GM23248 (cell line): ENCODE measurements around the gene TWF2. TPM values are rescaled to one million over a fixed set of nuclear protein-coding genes. Genes with fewer than 3 reads are reported as not detected.

ENCODE experiments used
- DNase-seq: peaks from one replicate; pipeline ENCODE4 v3.0.0-alpha.2; 2015
- H2AFZ ChIP-seq: fragments of 200-600 bp; sonication (generic); 2 replicates; pipeline ENCODE4 v1.6.1; 2016; ENCODE audit warnings: antibody characterized with exemption
- H3F3A ChIP-seq: fragments of 200-600 bp; sonication (generic); 2 replicates; pipeline ENCODE4 v1.6.1; 2016; ENCODE audit warnings: mild to moderate bottlenecking, antibody characterized with exemption, mixed run types; ENCODE audit not compliant: insufficient read depth
- H3K27ac ChIP-seq: fragments of 200-600 bp; sonication (generic); 2 replicates; pipeline ENCODE4 v1.5.1; 2016; ENCODE audit warnings: mild to moderate bottlenecking
- H3K27me3 ChIP-seq: fragments of 200-600 bp; sonication (generic); replicated peaks from 2 replicates; pipeline ENCODE4 v1.6.1; 2016; ENCODE audit warnings: mild to moderate bottlenecking; ENCODE audit not compliant: insufficient read depth
- H3K36me3 ChIP-seq: fragments of 200-600 bp; sonication (generic); 2 replicates; pipeline ENCODE4 v1.6.1; 2016; ENCODE audit warnings: low read depth, mild to moderate bottlenecking
- H3K4me1 ChIP-seq: fragments of 200-600 bp; sonication (generic); 2 replicates; pipeline ENCODE4 v1.6.1; 2016; ENCODE audit warnings: mild to moderate bottlenecking; ENCODE audit not compliant: insufficient read depth
- H3K4me2 ChIP-seq: fragments of 200-600 bp; sonication (generic); one replicate; pipeline ENCODE4 v1.6.1; 2016; ENCODE audit warnings: mild to moderate bottlenecking; ENCODE audit not compliant: unreplicated experiment
- H3K4me3 ChIP-seq: fragments of 200-600 bp; sonication (generic); 2 replicates; pipeline ENCODE4 v1.5.1; 2016; ENCODE audit warnings: mild to moderate bottlenecking
- H3K79me2 ChIP-seq: fragments of 200-600 bp; sonication (generic); 2 replicates; pipeline ENCODE4 v1.6.1; 2016; ENCODE audit warnings: mild to moderate bottlenecking; ENCODE audit not compliant: insufficient read depth
- H3K9ac ChIP-seq: fragments of 200-600 bp; sonication (generic); 2 replicates; pipeline ENCODE4 v1.6.1; 2016; ENCODE audit warnings: mild to moderate bottlenecking
- H3K9me2 ChIP-seq: fragments of 200-600 bp; sonication (generic); 2 replicates; pipeline ENCODE4 v1.6.1; 2016; ENCODE audit warnings: mixed run types, mild to moderate bottlenecking, moderate library complexity; ENCODE audit not compliant: insufficient read depth
- H3K9me3 ChIP-seq: fragments of 200-600 bp; sonication (generic); one replicate; pipeline ENCODE4 v1.6.1; 2017; ENCODE audit warnings: low read depth
- H4K20me1 ChIP-seq: fragments of 200-600 bp; sonication (generic); 2 replicates; pipeline ENCODE4 v1.6.0; 2016; ENCODE audit not compliant: insufficient read depth
- EZH2 ChIP-seq: fragments of 200-600 bp; sonication (generic); IDR thresholded peaks from 2 replicates; pipeline ENCODE4 v1.6.1; 2018; ENCODE audit warnings: antibody characterized with exemption, mild to moderate bottlenecking; ENCODE audit not compliant: insufficient read depth, poor library complexity, severe bottlenecking
- EZH2phosphoT487 ChIP-seq: fragments of 200-600 bp; sonication (generic); IDR thresholded peaks from 2 replicates; pipeline ENCODE4 v1.6.1; 2018; ENCODE audit warnings: antibody characterized with exemption, moderate library complexity, mild to moderate bottlenecking, low read depth; ENCODE audit not compliant: insufficient read depth
- WGBS, 2 experiments: methylation state at CpG; one replicate each; pipeline ENCODE4 v1.1.6; 2015 to 2017; ENCODE audit warnings: low lambda C conversion rate in 2 of 2, low coverage in 1 of 2; ENCODE audit errors: missing lambda C conversion rate in 2 of 2; 5-methylcytosine and 5-hydroxymethylcytosine counted together
- in situ Hi-C: fragments of 300-500 bp; cut with MboI; formaldehyde crosslinking; loops from 2 replicates; pipeline ENCODE4 v1.15.0; 2020
- microRNA counts: library from miRNA; unstranded; fragments of <30 nt; microRNA quantifications from one replicate; lab custom pipeline; 2016
- microRNA-seq: library from miRNA; unstranded; fragments of <30 nt; microRNA quantifications from one replicate; pipeline ENCODE4, GENCODE V29; 2016; ENCODE audit warnings: borderline number of aligned reads
- polyA plus RNA-seq: library from polyadenylated mRNA; unstranded; fragments of >200 nt; fragmentation: Nextera tagmentation; extraction: Ambion mirVana; gene quantifications from 2 replicates; pipeline ENCODE4 v1.2.1, GENCODE V29; 2016
- small RNA-seq: library from RNA; depleted of rRNA; stranded (forward); fragments of <200 nt; gene quantifications from one replicate; pipeline ENCODE3, GENCODE V24; 2014; ENCODE audit warnings: low read depth, low replicate concordance
- total RNA-seq: library from RNA; depleted of rRNA; stranded (reverse); fragments of >200 nt; shearing (Covaris generic); gene quantifications from 2 replicates; pipeline ENCODE4 v1.2.3, GENCODE V29; 2014; rRNA removed

The TWF2 gene
- total and polyA plus RNA-seq, 2 experiments from 2014 or later = 95.1 to 137 TPM

- no peak overlapping the region for H3K4me3 ChIP-seq
- H3K27me3 ChIP-seq = no peaks in the 10 kb centered on the region
- H3K79me2 ChIP-seq = no peaks in the 10 kb centered on the region
- H2AFZ ChIP-seq = no peak overlapping the region
- no peaks in the 10 kb centered on the region for H3K4me1 ChIP-seq
- no peak overlapping the region for H3K4me2 ChIP-seq
- no peaks in the 10 kb centered on the region for H3K9me3 ChIP-seq
- no peaks in the 10 kb centered on the region for H4K20me1 ChIP-seq
- H3K9ac ChIP-seq = no peak overlapping the region
- no peaks in the 10 kb centered on the region for H3K36me3 ChIP-seq
- H3F3A ChIP-seq = 0 out of 2 replicates have a peak, but pooled peaks cover 7% of the 10 kb centered on the region
- 69 to 86% methylated on average over 6 to 7 of the region's 7 CpGs for WGBS, 2 experiments
- in situ Hi-C loops = no loop called here
- no peak overlapping the region for H3K27ac ChIP-seq
- H3K9me2 ChIP-seq = no peaks in the 10 kb centered on the region
- no peak for TF ChIP-seq EZH2phosphoT487
- no peak for TF ChIP-seq EZH2
- no peak for DNase-seq
These were observed 55.0 kb downstream of the TWF2 start for GRCh38 chr3:52183786-52184445.

GRCh38 chr3:52182691-52183090 lies 56.3 kb downstream of the TWF2 start:
- H3K4me1 ChIP-seq = no peaks in the 10 kb centered on the region
- H3K27ac ChIP-seq = no peak overlapping the region
- no peak overlapping the region for H3K4me3 ChIP-seq
- H3K4me2 ChIP-seq = no peak overlapping the region
- TF ChIP-seq EZH2 (no peak), EZH2phosphoT487 (no peak)
- H3F3A ChIP-seq = 0 out of 2 replicates have a peak, but pooled peaks cover 7% of the 10 kb centered on the region
- in situ Hi-C loops = no loop called here
- no peaks in the 10 kb centered on the region for H3K79me2 ChIP-seq
- no peaks in the 10 kb centered on the region for H3K9me3 ChIP-seq
- no peak for DNase-seq
- H3K9me2 ChIP-seq = no peaks in the 10 kb centered on the region
- H3K9ac ChIP-seq = no peak overlapping the region
- no peak overlapping the region for H2AFZ ChIP-seq
- no peaks in the 10 kb centered on the region for H3K27me3 ChIP-seq
- no peaks in the 10 kb centered on the region for H3K36me3 ChIP-seq
- 69 to 81% methylated on average over 4 of the region's 4 CpGs for WGBS, 2 experiments
- H4K20me1 ChIP-seq = no peaks in the 10 kb centered on the region

GRCh38 chr3:52182196-52182595 lies 56.8 kb downstream of the TWF2 start:
- Histone ChIP-seq H3K79me2 (no peaks in the 10 kb centered on the region), H4K20me1 (no peaks in the 10 kb centered on the region), H3K4me1 (no peaks in the 10 kb centered on the region), H3K27ac (no peak overlapping the region), H3K9me2 (no peaks in the 10 kb centered on the region), H3K9ac (no peak overlapping the region), H3F3A (0 out of 2 replicates have a peak, but pooled peaks cover 7% of the 10 kb centered on the region), H3K4me3 (no peak overlapping the region), H3K27me3 (no peaks in the 10 kb centered on the region), H3K36me3 (no peaks in the 10 kb centered on the region), H3K4me2 (no peak overlapping the region), H2AFZ (no peak overlapping the region), H3K9me3 (no peaks in the 10 kb centered on the region)
- DNase-seq = no peak
- in situ Hi-C loops = no loop called here
- TF ChIP-seq EZH2 (no peak), EZH2phosphoT487 (no peak)
- WGBS, 2 experiments = 71 to 79% methylated on average over 5 of the region's 5 CpGs

GRCh38 chr3:52181543-52181942 lies 57.4 kb downstream of the TWF2 start:
- no peak overlapping the region for H2AFZ ChIP-seq
- 0 out of 2 replicates have a peak, but pooled peaks cover 7% of the 10 kb centered on the region for H3F3A ChIP-seq
- peak; percentile 83 for DNase-seq

More at GRCh38 chr3:52181543-52181942, 57.4 kb downstream of the TWF2 start:
- Histone ChIP-seq H3K9ac (no peak overlapping the region), H3K9me2 (no peaks in the 10 kb centered on the region), H3K79me2 (no peaks in the 10 kb centered on the region), H3K9me3 (no peaks in the 10 kb centered on the region), H3K36me3 (no peaks in the 10 kb centered on the region), H3K4me1 (no peaks in the 10 kb centered on the region), H4K20me1 (no peaks in the 10 kb centered on the region), H3K27me3 (no peaks in the 10 kb centered on the region), H3K27ac (no peak overlapping the region), H3K4me3 (no peak overlapping the region), H3K4me2 (no peak overlapping the region)
- WGBS, 2 experiments = 47 to 49% methylated on average over 4 of the region's 4 CpGs
- TF ChIP-seq EZH2 (no peak), EZH2phosphoT487 (no peak)
- in situ Hi-C loops = no loop called here

MicroRNAs within 50 kb of the gene (microRNA counts, 767-probe panel; counts per million panel counts)
- microRNA hsa-let-7g-5p (lab: Ali Mortazavi, UCI) = 9,541 counts per million, percentile 99 among the panel's probes with 10 or more counts

Small RNAs within 50 kb of the gene (microRNA-seq; reads per million reads assigned to microRNA genes)
- 53,402 reads per million, percentile 98 among the genes with 10 or more reads in this experiment for gene MIRLET7G

Small RNAs within 50 kb of the gene (small RNA-seq; reads per million reads assigned to genes)
- 28.4 reads per million, percentile 91 among the genes with 10 or more reads in this experiment for gene MIRLET7G

Other genes starting within 250 kb of the TWF2 start
- gene RPL29, start 243.3 kb downstream of the TWF2 start, total RNA-seq = 965 and 1,164 TPM in 2 replicates
- 665 and 690 TPM in 2 replicates for gene RPL29, start 243.3 kb downstream of the TWF2 start, polyA plus RNA-seq
- 12.4 and 17.7 TPM in 2 replicates for gene DUSP7, start 182.6 kb downstream of the TWF2 start, total RNA-seq
- gene DUSP7, start 182.6 kb downstream of the TWF2 start, polyA plus RNA-seq = 5.1 and 5.8 TPM in 2 replicates
- 2.3 and 5.2 TPM in 2 replicates for gene POC1A, start 84.7 kb downstream of the TWF2 start, total RNA-seq
- 11.0 and 11.8 TPM in 2 replicates for gene POC1A, start 84.7 kb downstream of the TWF2 start, polyA plus RNA-seq
- 21.2 and 33.9 TPM in 2 replicates for gene ALAS1, start 41.0 kb downstream of the TWF2 start, total RNA-seq
- gene ALAS1, start 41.0 kb downstream of the TWF2 start, polyA plus RNA-seq = 30.4 and 31.0 TPM in 2 replicates
- gene TLR9, start 13.5 kb downstream of the TWF2 start, total RNA-seq = not detected in 2 replicates
- gene TLR9, start 13.5 kb downstream of the TWF2 start, polyA plus RNA-seq = 0.11 TPM in 1 of 2 replicates, not detected in the other
- 26.7 and 35.7 TPM in 2 replicates for gene PPM1M, start 6.6 kb upstream of the TWF2 start, total RNA-seq
- gene PPM1M, start 6.6 kb upstream of the TWF2 start, polyA plus RNA-seq = 19.3 and 21.6 TPM in 2 replicates
- 45.3 and 56.1 TPM in 2 replicates for gene WDR82, start 39.5 kb upstream of the TWF2 start, total RNA-seq
- 16.1 and 18.7 TPM in 2 replicates for gene WDR82, start 39.5 kb upstream of the TWF2 start, polyA plus RNA-seq
- 4.9 and 10.0 TPM in 2 replicates for gene GLYCTK, start 48.7 kb upstream of the TWF2 start, total RNA-seq
- 2.5 and 2.7 TPM in 2 replicates for gene GLYCTK, start 48.7 kb upstream of the TWF2 start, polyA plus RNA-seq
- gene DNAH1, start 77.2 kb upstream of the TWF2 start, total RNA-seq = 4.0 and 7.0 TPM in 2 replicates
- 0.81 and 0.89 TPM in 2 replicates for gene DNAH1, start 77.2 kb upstream of the TWF2 start, polyA plus RNA-seq
- 55.4 and 59.8 TPM in 2 replicates for gene BAP1, start 170.8 kb upstream of the TWF2 start, total RNA-seq
- gene BAP1, start 170.8 kb upstream of the TWF2 start, polyA plus RNA-seq = 16.3 and 19.4 TPM in 2 replicates
- gene PHF7, start 171.5 kb upstream of the TWF2 start, total RNA-seq = 5.3 and 5.4 TPM in 2 replicates
- gene PHF7, start 171.5 kb upstream of the TWF2 start, polyA plus RNA-seq = 4.7 and 5.6 TPM in 2 replicates
- gene SEMA3G, start 205.9 kb upstream of the TWF2 start, total RNA-seq = not detected in 2 replicates
- gene SEMA3G, start 205.9 kb upstream of the TWF2 start, polyA plus RNA-seq = 0.06 and 0.21 TPM in 2 replicates
- not detected in 2 replicates for gene TNNC1, start 214.9 kb upstream of the TWF2 start, total RNA-seq
- gene TNNC1, start 214.9 kb upstream of the TWF2 start, polyA plus RNA-seq = 0.38 TPM in 1 of 2 replicates, not detected in the other
- 53.7 and 70.4 TPM in 2 replicates for gene NISCH, start 216.4 kb upstream of the TWF2 start, total RNA-seq
- 31.8 and 32.8 TPM in 2 replicates for gene NISCH, start 216.4 kb upstream of the TWF2 start, polyA plus RNA-seq